Hindlimb muscle (tissue), 1 donor: ENCODE data around the gene STK32B. TPM values are rescaled to one million over a fixed set of nuclear protein-coding genes. Genes with fewer than 3 reads are reported as not detected.
A peak's percentile ranks its signal among the peaks of the same experiment; 100 is the strongest.
"Not testable (repeated sequence)": the region's sequence is repeated elsewhere in the genome, so short reads cannot be mapped to it uniquely, and the experiment has no call there.

Source experiments
- DNase-seq: peaks from one replicate; pipeline ENCODE4 v3.0.0-alpha.2; 2013
- polyA plus RNA-seq: library from polyadenylated mRNA; unstranded; fragments of 120-200 nt; gene quantifications from one replicate; pipeline ENCODE4 v1.2.1, GENCODE V29; 2013; ENCODE audit not compliant: insufficient read length

Gene STK32B
- polyA plus RNA-seq = 6.6 TPM

DNA sequence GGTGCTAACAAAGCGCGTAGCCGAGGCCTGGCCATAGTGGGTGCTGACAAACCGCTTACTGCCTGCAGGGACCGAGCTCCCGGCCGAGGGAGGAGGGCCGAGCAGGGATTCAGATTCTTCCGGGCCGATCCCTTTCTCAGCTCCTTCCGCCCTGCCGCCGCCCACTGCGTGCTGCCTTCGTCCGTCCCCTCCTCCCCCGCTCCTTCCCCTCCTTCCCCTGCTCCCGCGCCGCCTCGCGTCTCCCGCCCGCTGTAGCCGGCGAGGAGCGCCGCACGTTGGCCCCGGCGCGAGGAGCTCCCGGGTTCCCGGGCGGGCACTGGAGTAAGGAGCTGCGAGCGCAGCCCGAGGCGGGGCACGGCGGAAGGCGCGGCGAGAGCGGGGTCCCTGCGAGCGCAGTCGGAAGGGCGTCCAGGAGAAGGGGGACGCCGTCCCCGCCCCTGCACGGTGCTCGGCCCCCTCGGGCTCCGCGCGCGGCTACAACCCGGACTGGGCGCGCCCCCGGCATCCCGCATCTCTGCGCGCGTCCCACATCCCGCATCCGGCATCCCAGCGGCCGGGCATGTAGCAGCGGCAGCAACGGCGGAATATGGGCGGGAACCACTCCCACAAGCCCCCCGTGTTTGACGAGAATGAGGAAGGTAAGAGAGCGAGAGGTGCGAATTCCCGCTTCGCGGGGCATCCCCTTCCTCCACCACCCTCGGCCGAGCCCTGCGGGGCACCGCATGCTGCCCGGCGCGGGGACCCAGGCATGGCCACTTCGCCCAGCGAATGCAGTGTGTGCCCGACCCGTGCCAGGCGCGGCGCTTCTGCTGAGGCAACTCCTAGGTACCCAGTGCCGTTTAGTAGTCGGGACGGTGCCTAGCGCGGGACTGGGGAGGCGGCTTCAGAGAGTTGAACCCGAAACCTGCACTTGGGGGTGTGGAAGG lies at the start of gene STK32B:
Gene STK32B, plus strand, starts transcription at position 203 of the 926 bp plus-strand sequence.
- peak; percentile 65 for DNase-seq

DNA sequence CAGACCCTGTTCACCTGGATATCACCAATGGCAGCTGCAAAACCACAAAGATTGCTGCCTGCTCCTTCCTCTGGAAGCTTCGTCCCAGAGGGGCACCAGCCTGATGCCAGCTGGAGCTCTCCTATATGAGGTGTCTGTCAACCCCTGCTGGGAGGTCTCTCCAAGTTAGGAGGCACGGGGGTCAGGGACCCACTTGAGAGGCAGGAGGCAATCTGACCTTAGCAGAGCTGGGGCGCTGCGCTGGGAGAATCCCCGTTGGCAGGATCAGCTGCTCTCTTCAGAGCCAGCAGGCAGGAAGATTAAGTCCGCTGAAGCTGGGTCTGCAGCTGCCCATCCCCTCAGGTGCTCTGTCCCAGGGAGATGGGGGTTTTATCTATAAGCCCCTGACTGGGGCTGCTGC lies 49.6 kb upstream of the STK32B start:
- not testable (repeated sequence) for DNase-seq

DNA sequence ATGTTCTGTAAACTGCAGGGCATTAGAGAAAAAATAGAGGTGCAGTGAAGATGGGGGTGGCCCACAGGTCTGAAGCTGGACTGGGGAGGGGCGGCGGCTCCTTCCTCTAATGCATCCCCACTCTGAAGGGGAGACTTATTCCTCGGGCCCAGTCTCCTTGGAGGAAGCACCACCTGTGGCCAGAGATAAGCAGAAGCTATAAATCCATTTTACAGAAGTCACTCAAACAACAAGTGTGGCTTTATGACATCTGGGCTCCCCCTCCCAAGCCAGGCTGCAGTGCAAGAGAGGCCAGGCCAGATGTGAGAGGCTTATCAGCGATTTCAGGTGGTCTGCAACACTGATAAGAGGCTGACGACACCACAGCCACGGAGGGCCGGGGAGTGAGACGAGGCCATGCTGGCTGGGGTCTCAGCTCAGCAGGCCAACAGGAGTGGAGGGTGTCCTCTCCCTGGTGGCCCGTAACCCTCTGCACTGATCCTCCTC lies 47.9 kb upstream of the STK32B start:
- DNase-seq = no peak

DNA sequence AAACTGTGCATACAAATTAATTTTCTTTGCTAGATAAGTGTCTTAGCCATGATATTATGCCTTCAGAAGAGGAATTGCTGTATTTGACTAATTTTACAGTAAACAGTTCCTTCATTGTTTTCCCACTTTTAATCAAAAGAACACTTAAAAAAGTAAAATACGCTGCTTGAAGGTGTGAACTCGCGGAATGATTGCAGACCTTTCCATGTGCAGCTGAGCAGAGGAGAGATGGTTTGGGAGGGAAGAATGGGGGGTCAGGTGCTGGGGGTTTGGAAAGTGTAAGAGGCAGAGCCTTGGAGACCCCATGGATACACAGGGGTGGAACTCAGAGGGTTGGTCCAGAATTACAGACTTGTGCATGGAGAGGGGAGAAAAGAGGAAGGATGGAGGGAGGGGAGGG lies 47.4 kb upstream of the STK32B start:
- DNase-seq = no peak

DNA sequence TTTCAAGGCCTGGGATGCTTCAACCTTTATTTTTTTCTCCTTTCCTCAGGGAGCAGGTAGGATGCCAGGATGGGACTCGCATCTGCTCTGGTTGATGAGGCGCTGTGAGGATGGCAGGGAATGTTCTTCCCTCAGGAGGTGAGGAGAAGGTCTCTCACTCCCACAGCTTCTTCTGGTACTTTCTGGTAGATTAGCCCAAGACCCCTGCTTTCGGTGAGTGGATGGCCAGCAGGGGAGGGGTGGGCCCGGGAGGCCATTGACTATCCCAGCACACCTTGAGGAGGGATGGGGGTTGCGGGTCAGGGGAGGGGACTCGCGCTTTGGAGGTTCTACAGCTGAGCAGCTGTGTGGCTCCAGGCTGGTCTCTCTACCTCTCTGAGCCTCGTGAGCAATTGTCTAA lies 46.8 kb upstream of the STK32B start:
- no peak for DNase-seq

DNA sequence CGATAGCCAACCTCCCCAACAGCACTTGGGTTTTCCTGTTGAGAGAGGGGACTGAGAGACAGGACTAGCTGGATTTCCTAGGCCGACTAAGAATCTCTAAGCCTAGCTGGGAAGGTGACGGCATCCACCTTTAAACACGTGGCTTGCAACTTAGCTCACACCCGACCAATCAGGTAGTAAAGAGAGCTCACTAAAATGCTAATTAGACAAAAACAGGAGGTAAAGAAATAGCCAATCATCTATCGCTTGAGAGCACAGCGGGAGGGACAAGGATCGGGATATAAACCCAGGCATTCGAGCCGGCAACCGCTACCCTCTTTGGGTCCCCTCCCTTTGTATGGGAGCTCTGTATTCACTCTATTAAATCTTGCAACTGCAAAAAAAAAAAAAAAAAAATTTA lies 44.3 kb upstream of the STK32B start:
- not testable (repeated sequence) for DNase-seq

DNA sequence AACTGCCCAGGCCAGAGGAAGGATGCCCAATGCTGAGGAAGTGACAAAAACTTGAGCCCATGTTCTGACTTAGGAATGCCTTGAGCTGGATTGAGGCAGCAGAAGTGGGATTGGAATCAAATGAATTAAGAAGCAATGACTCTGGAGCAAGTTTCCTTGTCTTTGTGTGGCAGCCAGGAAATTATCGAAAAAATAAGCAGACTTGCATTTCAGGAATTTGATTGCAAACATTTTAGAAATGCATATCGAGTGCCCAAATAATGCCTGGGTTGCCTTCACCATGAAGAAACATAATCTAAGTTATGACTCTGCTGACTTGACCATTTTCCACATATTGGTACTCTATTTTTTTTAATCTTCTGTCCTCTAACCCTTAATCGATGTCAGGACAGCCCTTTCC lies 41.5 kb upstream of the STK32B start:
- DNase-seq = no peak

DNA sequence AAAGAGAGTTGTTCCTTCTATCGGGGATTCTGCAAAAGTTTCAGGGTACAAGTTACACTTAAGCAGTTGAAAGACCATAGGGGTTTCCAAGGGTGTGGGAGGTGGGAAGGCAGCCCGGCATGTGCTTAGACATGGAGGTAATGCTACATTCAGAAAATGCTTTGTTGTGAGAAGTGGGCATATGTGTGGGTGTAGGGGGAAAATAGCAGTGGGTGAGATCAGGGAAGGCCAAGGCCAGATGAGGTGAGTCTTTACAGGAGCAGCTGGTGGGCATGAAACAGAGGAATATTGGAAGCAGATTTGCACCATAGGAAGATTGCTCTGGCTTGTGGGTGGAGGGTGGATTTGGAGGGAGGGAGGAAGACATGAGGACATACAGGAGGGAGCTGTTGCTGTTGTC lies 40.3 kb upstream of the STK32B start:
- no peak for DNase-seq

DNA sequence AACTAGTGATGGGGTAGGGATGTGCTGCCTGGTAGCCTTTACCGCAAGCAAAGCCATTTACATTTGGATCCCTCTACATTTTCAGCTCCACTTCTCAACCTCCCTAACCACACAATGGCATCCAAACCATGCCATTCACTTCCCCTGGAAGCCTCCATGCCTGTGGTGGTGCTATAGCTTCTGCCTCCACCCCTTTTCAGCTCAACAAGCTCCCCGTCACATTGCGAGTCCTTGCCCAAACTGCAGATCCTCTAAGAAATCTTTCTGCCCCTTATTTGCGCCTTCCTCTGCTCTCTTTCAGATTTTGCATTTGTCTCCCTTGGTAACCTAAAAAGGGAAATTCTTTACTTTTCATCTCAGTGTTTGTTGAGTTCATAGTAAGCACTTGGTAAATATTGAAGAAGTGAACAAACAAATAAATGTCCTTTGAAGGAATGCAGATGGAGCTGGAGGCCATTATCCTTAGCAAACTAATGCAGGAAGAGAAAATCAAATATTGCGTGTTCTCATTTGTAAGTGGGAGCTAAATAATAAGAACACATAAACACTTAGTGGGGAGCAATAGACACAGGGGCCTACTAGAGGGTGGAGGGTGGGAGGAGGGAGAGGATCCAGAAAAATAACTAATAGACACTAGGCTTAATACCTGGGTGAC lies 38.9 kb upstream of the STK32B start:
- no peak for DNase-seq

DNA sequence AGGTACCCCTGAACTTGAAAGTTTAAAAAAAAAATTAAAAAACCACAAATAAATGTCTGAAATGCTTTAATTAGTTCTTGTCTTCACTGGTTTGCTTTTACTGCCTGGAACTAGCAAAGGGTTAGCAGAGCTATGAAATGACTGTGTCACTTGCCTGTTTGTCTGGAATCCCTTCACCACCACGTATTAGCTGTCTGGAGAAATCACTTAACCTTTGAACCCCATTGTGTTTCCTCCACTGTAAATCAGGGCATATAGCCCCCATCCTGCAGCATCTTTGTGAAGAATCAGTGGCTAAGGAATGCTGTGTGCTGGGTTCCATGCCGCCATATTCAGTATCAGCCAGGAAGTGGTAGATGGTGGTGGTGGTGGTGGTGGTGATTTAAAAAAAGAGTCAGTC lies 38.3 kb upstream of the STK32B start:
- no peak for DNase-seq

DNA sequence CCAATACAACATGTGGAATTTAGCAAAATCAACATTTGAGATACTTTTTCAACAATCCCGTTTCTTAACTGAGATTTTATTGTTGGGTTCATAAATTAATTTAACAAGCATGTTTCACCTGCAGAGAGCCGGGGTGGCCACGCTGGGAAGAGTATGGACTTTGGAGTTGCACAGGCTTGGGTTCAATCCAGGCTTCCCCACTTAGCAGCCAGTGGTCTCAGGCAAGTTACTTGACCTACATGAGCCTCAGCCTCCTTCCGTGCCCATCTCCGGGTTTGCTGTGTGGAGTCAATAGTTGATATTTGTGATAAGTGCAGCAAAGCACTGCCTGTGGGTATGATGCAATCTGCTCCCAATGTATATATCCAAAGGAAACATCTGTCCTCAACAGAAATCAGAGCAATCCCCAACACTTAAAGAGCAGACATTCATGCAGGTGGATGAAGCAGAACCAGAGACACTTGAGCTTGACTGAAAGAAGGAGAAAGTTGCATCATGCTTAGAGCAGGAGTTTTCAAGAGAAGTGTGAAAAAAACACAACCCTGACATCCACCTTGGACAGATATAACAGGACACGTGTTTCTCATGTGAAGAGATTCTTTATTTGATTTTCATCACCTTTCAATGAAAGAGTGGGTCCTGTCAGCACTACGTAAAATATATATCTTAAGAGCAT lies 37.1 kb upstream of the STK32B start:
- DNase-seq = no peak

DNA sequence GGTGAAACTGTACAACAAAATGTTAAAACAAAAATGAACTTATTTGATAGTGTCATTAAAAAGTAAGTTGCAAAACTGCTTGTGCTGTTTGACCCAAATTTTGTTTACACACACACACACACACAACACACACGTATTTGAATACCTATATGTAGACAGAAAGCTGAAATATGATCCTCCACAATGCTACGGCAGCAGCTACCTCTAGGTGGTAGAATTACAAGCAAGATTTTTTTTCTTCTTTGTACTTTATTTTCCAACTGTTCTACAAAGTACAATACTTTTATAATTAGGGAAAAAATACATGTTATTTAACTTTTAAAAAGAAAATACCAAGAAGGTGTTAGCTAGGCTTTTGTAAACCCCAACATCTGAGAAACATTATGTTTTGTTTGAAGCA lies 33.2 kb upstream of the STK32B start:
- no peak for DNase-seq

DNA sequence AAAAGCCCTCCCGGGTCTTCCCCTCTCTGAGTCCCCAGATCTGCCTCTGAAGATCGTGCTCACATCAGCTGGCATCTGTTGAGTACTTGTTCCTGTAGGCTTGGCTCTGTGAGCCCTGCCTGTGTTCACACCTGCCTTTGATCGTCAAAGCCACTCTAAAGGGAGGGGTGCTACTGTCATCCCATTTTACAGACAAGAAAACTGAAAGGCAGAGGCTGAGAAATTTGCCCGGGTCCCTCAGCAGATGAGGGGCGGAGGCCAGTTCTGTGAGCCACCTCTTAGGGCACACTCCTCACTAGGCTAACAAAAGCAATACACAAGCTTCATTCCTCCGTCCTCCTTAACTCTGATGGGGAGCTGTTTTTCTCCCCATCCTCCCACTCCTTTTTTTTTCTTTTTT lies 32.7 kb upstream of the STK32B start:
- DNase-seq = no peak

DNA sequence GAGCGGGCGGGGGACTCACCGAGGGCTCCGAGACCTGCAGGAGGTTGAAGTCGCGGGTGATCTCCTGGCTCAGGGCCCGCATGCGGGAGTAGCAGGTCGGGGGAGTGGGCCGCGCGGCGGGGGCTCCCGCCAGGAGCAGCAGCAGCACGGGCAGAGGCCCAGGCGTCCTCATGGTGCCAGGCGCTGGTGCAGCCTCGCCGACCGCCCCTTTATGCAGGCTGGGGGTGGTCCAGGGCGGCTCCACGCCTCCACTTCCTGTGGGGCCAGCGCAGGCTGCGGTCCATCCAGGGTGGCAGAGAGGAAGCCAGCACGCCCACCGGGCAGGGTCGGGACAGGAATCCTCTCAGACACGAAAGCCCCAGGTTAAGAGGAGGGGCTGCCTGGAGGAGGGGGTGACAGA lies 32.0 kb upstream of the STK32B start, which contains the start of gene CYTL1:
Gene CYTL1, minus strand, starts transcription at position 185 of the 400 bp plus-strand sequence. Its CDS starts 13 bp downstream, at position 172.
- DNase-seq = no peak

DNA sequence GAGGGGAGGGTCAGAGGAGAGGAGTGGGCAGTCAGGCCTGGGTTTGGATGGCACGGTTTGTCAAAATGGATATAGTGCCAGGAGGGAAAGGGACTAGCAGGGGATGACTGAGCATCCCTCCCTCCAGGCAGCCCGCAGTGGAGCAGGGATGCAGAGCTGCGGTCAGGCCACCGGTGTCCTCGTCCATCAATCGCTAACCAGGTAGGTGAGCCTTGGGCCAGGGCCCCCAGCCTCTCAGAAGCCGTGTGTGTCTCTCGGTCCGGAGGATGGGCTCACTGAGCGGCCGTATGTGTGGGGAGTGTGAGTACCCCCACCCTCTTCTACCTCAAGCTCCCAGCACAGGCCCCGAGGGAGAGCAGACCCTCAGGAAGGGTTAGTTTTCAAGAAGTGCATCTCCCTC lies 31.5 kb upstream of the STK32B start:
- no peak for DNase-seq

DNA sequence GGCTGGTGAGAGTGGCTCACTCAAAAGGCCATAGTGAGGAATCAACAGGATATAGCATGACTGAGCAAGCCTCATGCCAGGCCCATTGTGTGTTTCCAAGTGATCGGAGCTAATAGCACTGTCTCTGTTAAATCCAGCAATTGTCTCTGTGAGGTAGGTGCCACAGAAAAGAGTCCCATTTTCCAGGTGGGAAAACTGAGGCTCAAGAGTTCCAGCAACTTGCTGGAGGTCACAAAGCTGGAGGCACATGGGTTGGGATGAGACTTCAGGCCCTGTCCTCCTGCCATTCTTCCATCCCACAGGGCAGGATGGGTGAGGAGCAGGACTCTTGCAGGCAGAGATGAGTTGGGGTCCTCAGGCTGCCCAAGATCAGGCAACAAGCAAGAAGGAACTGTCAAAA lies 30.9 kb upstream of the STK32B start:
- DNase-seq = no peak

DNA sequence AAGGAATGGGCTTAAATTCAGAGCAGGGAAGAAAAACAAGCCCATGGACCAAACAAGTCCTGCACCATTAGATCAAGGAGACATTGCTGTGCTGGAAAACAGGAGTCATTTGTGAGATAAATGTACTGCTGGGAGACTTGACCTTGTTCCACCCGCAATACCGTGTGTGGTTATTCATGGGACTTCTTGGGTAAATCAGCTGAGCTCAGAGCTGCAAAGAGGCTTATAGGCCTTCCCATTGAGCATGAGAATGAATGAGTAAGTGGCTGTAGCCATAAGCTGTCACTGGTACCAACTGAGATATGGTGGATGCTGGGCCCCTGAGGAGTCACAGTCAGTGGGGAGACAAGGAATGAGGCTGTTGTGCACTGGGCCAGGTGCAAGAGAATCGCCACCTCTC lies 29.7 kb upstream of the STK32B start:
- DNase-seq = no peak

DNA sequence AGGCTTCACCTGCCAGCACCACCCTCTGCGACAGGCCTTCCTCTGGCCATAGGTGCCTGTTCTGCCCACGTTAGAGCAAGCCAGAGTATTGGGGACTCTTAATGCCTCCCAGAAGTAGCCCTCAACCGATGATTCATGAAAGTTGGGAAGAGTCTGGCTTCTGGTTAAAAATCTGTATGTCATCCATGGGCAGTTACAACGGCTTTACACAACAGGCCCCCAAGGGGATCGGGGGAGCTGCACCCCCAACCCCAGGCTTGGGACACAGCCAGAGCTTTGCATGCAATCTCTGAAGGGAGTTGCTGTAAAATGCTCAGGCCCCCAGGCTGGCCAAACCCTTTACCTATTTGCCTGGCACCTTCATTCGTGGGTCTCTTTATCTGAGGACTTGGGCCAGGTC lies 26.6 kb upstream of the STK32B start:
- no peak for DNase-seq

DNA sequence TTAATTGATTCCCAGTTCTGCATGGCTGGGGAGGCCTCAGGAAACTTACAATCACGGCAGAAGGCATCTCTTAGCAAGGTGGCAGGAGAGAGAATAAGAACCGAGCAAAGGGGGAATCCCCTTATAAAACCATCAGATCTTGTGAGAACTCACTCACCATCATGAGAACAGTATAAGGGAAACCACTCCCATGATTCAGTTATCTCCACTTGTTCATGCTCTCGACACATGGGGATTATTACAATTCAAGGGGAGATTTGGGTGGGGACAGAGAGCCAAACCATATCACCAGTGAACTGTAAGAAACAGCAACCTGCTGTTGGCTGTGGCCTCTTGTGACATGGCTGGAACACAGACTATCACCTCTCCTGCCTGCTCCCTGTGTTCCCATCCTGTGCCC lies 24.9 kb upstream of the STK32B start:
- no peak for DNase-seq

DNA sequence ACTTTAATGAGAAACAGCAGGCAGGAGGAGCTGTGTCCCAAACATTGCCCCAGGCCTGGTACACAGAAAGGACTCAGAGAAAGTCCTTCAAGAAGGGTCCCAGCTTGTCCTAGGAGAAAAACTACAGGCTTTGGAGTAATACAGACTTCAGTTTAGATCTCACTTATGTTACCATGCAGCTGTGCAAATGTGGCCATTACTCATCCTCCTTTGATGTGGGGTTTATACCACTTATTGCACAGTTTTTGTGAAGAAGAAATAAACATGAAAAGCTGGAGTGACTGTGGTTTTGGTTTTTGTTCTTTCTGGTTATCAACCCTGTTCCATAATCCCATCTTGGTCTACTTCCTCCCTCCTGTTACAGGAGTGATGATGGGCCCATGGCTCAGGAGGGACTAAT lies 23.9 kb upstream of the STK32B start:
- DNase-seq = no peak

DNA sequence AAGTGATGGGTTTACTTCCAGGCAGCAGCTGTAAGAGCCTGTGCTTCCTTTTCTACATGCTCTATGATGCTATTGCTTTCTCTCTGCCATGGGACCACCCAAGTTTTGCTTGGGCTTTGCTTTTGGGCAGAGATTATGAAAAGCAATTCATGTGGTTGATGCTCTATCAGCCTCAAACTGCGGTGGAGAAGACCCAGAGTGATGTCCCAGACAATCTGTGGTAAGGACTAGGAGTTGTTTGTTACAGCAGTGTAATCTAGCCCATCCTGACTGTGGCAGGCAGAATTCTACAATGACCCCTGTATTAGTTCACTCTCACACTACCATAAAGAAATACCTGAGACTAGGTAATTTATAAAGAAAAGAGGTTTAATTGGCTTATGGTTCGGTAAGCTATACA lies 22.8 kb upstream of the STK32B start:
- DNase-seq = no peak

DNA sequence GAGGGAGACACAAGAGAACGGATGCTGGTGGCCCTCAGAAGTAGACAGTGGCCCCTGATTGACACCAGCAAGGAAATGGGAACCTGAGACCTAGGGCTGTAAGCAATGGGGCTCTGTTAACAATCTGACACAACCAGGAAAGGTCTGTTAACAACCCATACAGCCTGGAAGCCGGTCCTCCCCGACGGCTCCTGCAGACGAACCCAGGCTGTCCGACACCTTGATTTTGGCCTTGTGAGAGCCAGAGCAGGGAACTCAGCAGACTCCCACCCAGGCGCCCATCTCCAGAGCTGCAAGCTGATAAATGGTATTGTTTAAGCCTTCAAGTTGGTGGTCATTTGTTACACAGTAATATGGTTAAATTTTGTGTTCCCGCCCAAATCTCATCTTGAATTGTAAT lies 21.8 kb upstream of the STK32B start:
- no peak for DNase-seq

DNA sequence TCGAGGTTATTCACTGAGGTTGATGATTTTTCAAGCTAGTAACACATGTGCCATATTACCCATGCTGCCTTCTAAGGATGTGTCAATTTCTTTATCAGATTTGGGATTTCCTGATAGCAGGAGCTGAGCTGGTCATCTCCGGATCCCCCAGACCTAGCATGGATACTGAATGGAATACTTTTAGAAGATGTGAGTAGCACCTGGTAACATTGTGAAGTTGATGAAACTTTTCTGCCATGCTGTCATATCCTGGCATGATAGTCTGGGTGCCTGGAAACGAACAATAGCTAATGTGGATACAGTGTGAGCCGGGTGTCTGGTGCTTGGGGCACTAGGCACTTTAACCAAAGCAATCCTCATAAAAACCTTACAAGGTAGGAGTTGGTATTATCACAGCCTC lies 21.1 kb upstream of the STK32B start:
- no peak for DNase-seq
